Heart left ventricle (tissue), 16 donors: ENCODE measurements around the gene CSF2. TPM values are rescaled to one million over a fixed set of nuclear protein-coding genes. Genes with fewer than 3 reads are reported as not detected.
A peak's percentile ranks its signal among the peaks of the same experiment; 100 is the strongest.

Experiments
- ATAC-seq, 4 donors: fragments of 200-7000 bp; cut with Tn5 transposase; one replicate each; pipeline ENCODE4 v1.9.1; 2020 to 2022; ENCODE audit warnings: moderate library complexity in 4 of 4, mild to moderate bottlenecking in 3 of 4, moderate number of reproducible peaks in 1 of 4
- DNase-seq, 5 donors: peaks; one replicate each; pipeline ENCODE4 v3.0.0-alpha.2; 2020
- H3K27ac ChIP-seq, 12 donors: fragments of 200-600 bp; sonication (generic) in 4 of 12; one replicate each; pipeline versions ENCODE4 v1.5.0 to v1.8.0; 2016 to 2022; ENCODE audit warnings: mild to moderate bottlenecking in 2 of 12
- H3K27me3 ChIP-seq, 9 donors: fragments of 200-600 bp; sonication (generic) in 2 of 9; one replicate each; pipeline versions ENCODE4 v1.5.1 to v1.8.0; 2016 to 2022; ENCODE audit warnings: mild to moderate bottlenecking in 3 of 9
- H3K36me3 ChIP-seq, 9 donors: fragments of 200-600 bp; sonication (generic) in 2 of 9; one replicate each; pipeline versions ENCODE4 v1.5.0 to v1.8.0; 2018 to 2022; ENCODE audit warnings: mild to moderate bottlenecking in 2 of 9
- H3K4me1 ChIP-seq, 12 donors: fragments of 200-600 bp; sonication (generic) in 4 of 12; one replicate each; pipeline versions ENCODE4 v1.5.0 to v1.8.0; 2016 to 2022; ENCODE audit warnings: mild to moderate bottlenecking in 3 of 12
- H3K4me3 ChIP-seq, 12 donors: fragments of 200-600 bp; sonication (generic) in 4 of 12; one replicate each; pipeline versions ENCODE4 v1.5.0 to v1.8.0; 2017 to 2022; ENCODE audit warnings: mild to moderate bottlenecking in 9 of 12, moderate library complexity in 4 of 12
- H3K9me3 ChIP-seq, 12 donors: fragments of 200-600 bp; sonication (generic) in 4 of 12; one replicate each; pipeline versions ENCODE4 v1.5.0 to v1.8.0; 2016 to 2022; ENCODE audit warnings: mild to moderate bottlenecking in 1 of 12
- POLR2A ChIP-seq, 2 donors: fragments of 450-650 bp; IDR thresholded peaks; one replicate each; pipeline ENCODE4 v1.6.1; 2017; ENCODE audit warnings: antibody characterized with exemption in 2 of 2, mild to moderate bottlenecking in 2 of 2, moderate library complexity in 2 of 2
- WGBS, 4 donors: extraction: QIAGEN DNeasy Blood & Tissue Kit in 2 of 4; methylation state at CpG; one replicate each; pipeline versions ENCODE4 v1.1.5 to v1.1.7; 2013 to 2018; 5-methylcytosine and 5-hydroxymethylcytosine counted together
- intact Hi-C, 10 donors: fragments of 100-400 bp; cut with DNase I; formaldehyde crosslinking; loops; one replicate each; pipeline versions ENCODE4 v1.11.1 to v1.14.2; 2022
- polyA plus RNA-seq, 2 donors: library from polyadenylated mRNA; stranded (reverse); fragments of 200-250 nt; gene quantifications; one replicate each; pipeline ENCODE4 v1.2.3, GENCODE V29; 2013
- total RNA-seq, 9 donors: library from RNA; depleted of rRNA in 2 of 9; stranded (reverse); fragments of >200 nt in 2 of 9; fragmentation: NEBNext Ultra II Directional in 3 of 9; extraction: Animal tissue kit (Norgen Biotek cat#: 25700) in 3 of 9; gene quantifications; one replicate each; pipeline versions ENCODE4 v1.1.0 to v1.2.4, GENCODE V29; 2016 to 2023
- TF ChIP-seq, protein P1 (sequence below), 12 donors: fragments of 200-600 bp; sonication (generic) in 4 of 12; IDR thresholded peaks; one replicate each; pipeline versions ENCODE4 v1.5.0 to v1.8.0; 2018 to 2022; ENCODE audit warnings: antibody characterized with exemption in 12 of 12, mild to moderate bottlenecking in 5 of 12
- donor health status: ischemic (EF 13 %, LVEDD 7.1; RV severe dilation, severe dysfunction).
- donor health status: healthy with polysubstance abuse.
- donor health status: DM: no; HTN: yes; CAD: no.
- donor health status: DM: no; HTN: no; CAD: no.
- donor health status: ischemic (EF 25% LVEDD 6.9; RV normal size, moderate dysfunction).
- donor health status: ischemic (EF 25% LVEDD 5.7; RV mildly dilated, moderate dysfunction).
- donor health status: healthy.
- donor health status: DM: yes; HTN: yes; CAD: no.
- donor health status: ischemic (EF 35%, LVEDD 5.7; RV mildly dilated, moderate dysfunction).
- donor health status: nonischemic (EF 11% LVEDD 7.7; RV severe dilation, severe dysfunction).
- donor health status: DM: yes; HTN: yes; CAD: no.
- donor health status: PGD.
- donor health status: ischemic (EF 29% LVEDD 5.4; RV normal size, mild dysfunction).
- donor health status: nonischemic (EF 23%, LVEDD 6.1; RV moderate dilation, normal function).

Gene CSF2
- total and polyA plus RNA-seq, 11 donors, result 0.67 TPM; not detected in 10

DNA sequence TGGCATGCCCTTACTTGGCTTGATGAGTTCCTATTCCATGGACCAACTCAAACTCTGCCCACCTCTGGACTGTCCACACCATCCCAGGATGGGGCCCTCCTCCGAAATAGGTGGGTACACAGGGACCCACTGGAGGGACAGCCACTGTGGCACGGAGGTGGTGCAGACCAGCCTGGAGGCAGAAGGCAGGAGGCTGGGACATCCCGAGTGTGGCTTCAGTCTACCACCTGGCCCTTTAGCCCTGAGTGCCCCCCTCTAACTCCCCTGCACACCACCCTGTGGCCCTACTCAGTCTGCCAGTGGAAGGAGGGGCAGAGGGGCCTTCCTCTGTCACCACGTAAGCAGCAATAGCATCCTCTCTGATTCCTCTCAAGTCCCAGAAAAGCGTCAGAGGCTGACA lies 9.4 kb upstream of the CSF2 start:
- no peaks in the 10 kb centered on the region for H3K4me1 ChIP-seq
- H3K9me3 ChIP-seq, result no peaks in the 10 kb centered on the region
- intact Hi-C loops, result loop anchor here in 9 of 10 donors (2.0 to 10.0 kb wide), 6 partner anchors 71 to 477 kb away; no protein-coding TSS in a partner anchor
- H3K36me3 ChIP-seq, result no peaks in the 10 kb centered on the region
- no peak for ATAC-seq
- no peak overlapping the region for H3K4me3 ChIP-seq
- no peak overlapping the region for H3K27ac ChIP-seq
- no peak for TF ChIP-seq POLR2A (IDR thresholded peaks at IDR 0.05)
- TF ChIP-seq, protein P1, sequence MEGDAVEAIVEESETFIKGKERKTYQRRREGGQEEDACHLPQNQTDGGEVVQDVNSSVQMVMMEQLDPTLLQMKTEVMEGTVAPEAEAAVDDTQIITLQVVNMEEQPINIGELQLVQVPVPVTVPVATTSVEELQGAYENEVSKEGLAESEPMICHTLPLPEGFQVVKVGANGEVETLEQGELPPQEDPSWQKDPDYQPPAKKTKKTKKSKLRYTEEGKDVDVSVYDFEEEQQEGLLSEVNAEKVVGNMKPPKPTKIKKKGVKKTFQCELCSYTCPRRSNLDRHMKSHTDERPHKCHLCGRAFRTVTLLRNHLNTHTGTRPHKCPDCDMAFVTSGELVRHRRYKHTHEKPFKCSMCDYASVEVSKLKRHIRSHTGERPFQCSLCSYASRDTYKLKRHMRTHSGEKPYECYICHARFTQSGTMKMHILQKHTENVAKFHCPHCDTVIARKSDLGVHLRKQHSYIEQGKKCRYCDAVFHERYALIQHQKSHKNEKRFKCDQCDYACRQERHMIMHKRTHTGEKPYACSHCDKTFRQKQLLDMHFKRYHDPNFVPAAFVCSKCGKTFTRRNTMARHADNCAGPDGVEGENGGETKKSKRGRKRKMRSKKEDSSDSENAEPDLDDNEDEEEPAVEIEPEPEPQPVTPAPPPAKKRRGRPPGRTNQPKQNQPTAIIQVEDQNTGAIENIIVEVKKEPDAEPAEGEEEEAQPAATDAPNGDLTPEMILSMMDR (IDR thresholded peaks at IDR 0.05), result no peak
- WGBS, 4 donors, result 66 to 77% (median 68%) methylated on average over 5 of the region's 5 CpGs
- no peaks in the 10 kb centered on the region for H3K27me3 ChIP-seq
- peak in 2 of 5 donors; percentile 30 to 51 for DNase-seq

DNA sequence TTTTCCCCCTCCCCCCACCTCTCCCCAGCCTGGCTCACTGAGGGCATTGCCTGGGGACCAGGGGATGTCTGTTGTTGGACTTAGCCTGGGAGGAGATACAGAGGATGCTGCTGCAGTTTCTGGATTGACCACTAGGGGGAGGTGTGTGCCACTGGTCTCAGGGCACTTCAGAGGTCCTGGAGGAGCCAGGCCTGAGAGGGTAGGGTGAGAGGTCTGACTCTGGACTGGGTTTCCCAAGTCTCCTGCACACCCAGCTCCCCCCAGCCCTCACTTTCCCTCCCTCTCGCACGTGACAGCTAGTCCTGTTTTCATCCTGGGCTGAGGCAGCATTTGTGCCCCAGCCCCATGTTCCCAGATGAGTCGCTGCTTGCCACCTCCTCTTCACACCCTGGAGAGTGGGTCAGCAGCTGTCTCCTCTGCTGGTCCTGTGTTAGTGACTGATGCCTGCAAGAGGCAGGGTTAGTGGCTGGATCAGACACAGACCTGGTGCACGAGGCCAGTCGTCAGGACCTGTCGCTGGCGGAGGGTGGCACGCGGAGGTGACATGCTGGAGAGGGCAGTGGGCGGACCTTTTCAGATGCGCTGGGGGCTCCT lies 8.8 kb upstream of the CSF2 start:
- ATAC-seq (peak; percentile 57 to 77 (median 71)), DNase-seq (peak; percentile 49 to 76 (median 64))
- no peaks in the 10 kb centered on the region for H3K4me1 ChIP-seq
- H3K4me3 ChIP-seq, result no peak overlapping the region
- no peaks in the 10 kb centered on the region for H3K9me3 ChIP-seq
- WGBS, 4 donors, result 77 to 86% (median 79%) methylated on average over 9 to 11 of the region's 11 CpGs
- no peaks in the 10 kb centered on the region for H3K36me3 ChIP-seq
- TF ChIP-seq, protein P1 (IDR thresholded peaks at IDR 0.05), result peak; percentile 73 to 95 (median 87)
- no peak for TF ChIP-seq POLR2A (IDR thresholded peaks at IDR 0.05)
- H3K27me3 ChIP-seq, result no peaks in the 10 kb centered on the region
- intact Hi-C loops, result loop anchor here (2.0 to 10.0 kb wide), 8 partner anchors 67 to 478 kb away; no protein-coding TSS in a partner anchor
- no peak overlapping the region for H3K27ac ChIP-seq

DNA sequence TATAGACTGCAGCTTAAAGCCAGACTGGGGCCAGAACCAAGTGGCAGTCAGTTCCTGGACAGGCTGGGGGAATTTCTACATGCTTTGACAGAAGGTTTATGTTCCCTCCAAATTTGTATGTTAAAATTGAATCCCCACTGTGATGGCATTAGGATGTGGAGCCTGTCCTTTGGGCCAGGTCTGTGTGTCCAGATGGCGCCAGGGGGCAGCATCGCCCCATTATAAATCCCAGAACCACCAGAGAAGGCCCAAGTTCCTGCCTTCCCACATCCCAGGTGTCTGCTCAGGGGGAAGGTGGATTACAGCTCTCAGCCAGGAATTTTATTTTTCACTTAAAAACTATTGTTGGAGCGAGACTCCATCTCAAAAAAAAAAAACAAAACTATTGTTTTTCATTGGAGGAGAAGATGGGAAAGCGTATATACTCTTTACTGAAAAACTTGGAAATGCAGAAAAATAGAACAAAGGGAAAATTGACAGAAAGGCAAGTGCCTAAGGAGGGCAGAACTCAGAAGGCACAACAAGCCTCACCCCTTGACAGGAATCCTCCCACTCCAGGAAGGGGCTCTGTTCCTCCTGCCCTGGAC lies 8.1 kb upstream of the CSF2 start:
- DNase-seq (peak in 4 of 5 donors; percentile 32 to 45 (median 44)), ATAC-seq (peak; percentile 40 to 73 (median 50))
- intact Hi-C loops, result loop anchor here in 6 of 10 donors (2.0 to 10.0 kb wide), 5 partner anchors 67 to 319 kb away; no protein-coding TSS in a partner anchor

More for the DNA sequence above, 8.1 kb upstream of the CSF2 start:
- no peak for TF ChIP-seq POLR2A (IDR thresholded peaks at IDR 0.05)
- TF ChIP-seq, protein P1 (IDR thresholded peaks at IDR 0.05), result peak; percentile 34 to 60 (median 48)
- 56 to 64% (median 61%) methylated on average over 4 of the region's 4 CpGs for WGBS, 4 donors
- H3K27ac ChIP-seq, result no peak overlapping the region
- H3K36me3 ChIP-seq, result no peaks in the 10 kb centered on the region
- H3K9me3 ChIP-seq, result no peaks in the 10 kb centered on the region
- H3K4me1 ChIP-seq, result no peaks in the 10 kb centered on the region
- H3K27me3 ChIP-seq, result no peaks in the 10 kb centered on the region
- H3K4me3 ChIP-seq, result no peak overlapping the region
